GM10266 (cell line): ENCODE results near the gene DGKI.

Experiments
- DNase-seq: peaks from one replicate; pipeline ENCODE4 v3.0.0; 2012; ENCODE audit errors: extremely low spot score
- CTCF ChIP-seq: IDR thresholded peaks from 2 replicates; pipeline ENCODE4 v1.5.1; 2012; ENCODE audit warnings: mild to moderate bottlenecking, low read depth; ENCODE audit not compliant: control insufficient read depth, insufficient read depth; ENCODE audit errors: missing control alignments

The DGKI gene

GRCh38 chr7:137741443-137741842 lies 105.3 kb downstream of the DGKI start:
- TF ChIP-seq CTCF: no peak
- no peak for DNase-seq

- TF ChIP-seq CTCF: no peak
- no peak for DNase-seq
These were observed 112.6 kb downstream of the DGKI start for GRCh38 chr7:137734221-137734620.

- TF ChIP-seq CTCF: no peak
- DNase-seq: no peak
These were observed 114.6 kb downstream of the DGKI start for GRCh38 chr7:137732168-137732567.

GRCh38 chr7:137731436-137731835 lies 115.3 kb downstream of the DGKI start:
- DNase-seq: no peak
- no peak for TF ChIP-seq CTCF

- no peak for DNase-seq
- TF ChIP-seq CTCF: no peak
These were observed 118.3 kb downstream of the DGKI start for GRCh38 chr7:137728426-137728825.

GRCh38 chr7:137727413-137727812 lies 119.4 kb downstream of the DGKI start:
- DNase-seq: no peak
- no peak for TF ChIP-seq CTCF

- DNase-seq: no peak
- no peak for TF ChIP-seq CTCF
These were observed 128.4 kb downstream of the DGKI start for GRCh38 chr7:137718355-137718754.
